Neural crest cell (in vitro differentiated cells): ENCODE results near the gene SDCCAG8. TPM values are rescaled to one million over a fixed set of nuclear protein-coding genes. Genes with fewer than 3 reads are reported as not detected.

Experiments used
- DNase-seq: peaks from one replicate; pipeline ENCODE4 v3.0.0; 2021; ENCODE audit warnings: low read depth, mixed read lengths, low spot score
- H3K27ac Mint-ChIP-seq: one replicate; pipeline ENCODE4 v1.8.0; 2021; ENCODE audit warnings: mild to moderate bottlenecking, mixed read lengths; ENCODE audit not compliant: unreplicated experiment
- H3K27me3 Mint-ChIP-seq: 2 replicates; pipeline ENCODE4 v1.8.0; 2021; ENCODE audit warnings: low read depth, mild to moderate bottlenecking, mixed read lengths
- H3K36me3 Mint-ChIP-seq: 2 replicates; pipeline ENCODE4 v1.8.0; 2021; ENCODE audit warnings: low read depth, mild to moderate bottlenecking, mixed read lengths
- H3K4me1 Mint-ChIP-seq: 2 replicates; pipeline ENCODE4 v1.8.0; 2021; ENCODE audit warnings: mixed read lengths
- H3K4me3 Mint-ChIP-seq: one replicate; pipeline ENCODE4 v1.8.0; 2021; ENCODE audit warnings: mild to moderate bottlenecking, mixed read lengths
- H3K9me3 Mint-ChIP-seq: 2 replicates; pipeline ENCODE4 v1.8.0; 2021; ENCODE audit warnings: mixed read lengths
- CTCF ChIP-seq: fragments of 200-600 bp; sonication (generic); conservative IDR thresholded peaks from 2 replicates; pipeline ENCODE4 v1.5.0; 2021; ENCODE audit warnings: antibody characterized with exemption, mild to moderate bottlenecking
- total RNA-seq: library from RNA; stranded (reverse); gene quantifications from 2 replicates; pipeline ENCODE4 v1.2.1, GENCODE V29; 2021

Gene SDCCAG8
- total RNA-seq, 1 donor from 2014 or later: 19.9 TPM

GRCh38 chr1:243286409-243287122 lies 30.7 kb downstream of the SDCCAG8 start:
- Mint-ChIP-seq H3K4me1 (peaks cover 10% of the 10 kb centered on the region), H3K9me3 (no peaks in the 10 kb centered on the region), H3K27me3 (no peaks in the 10 kb centered on the region), H3K36me3 (peaks cover 28% of the 10 kb centered on the region), H3K27ac (peak overlapping the region; percentile 53), H3K4me3 (no peak overlapping the region)
- DNase-seq: no peak
- no peak for TF ChIP-seq CTCF

GRCh38 chr1:243287123-243287460 lies 31.3 kb downstream of the SDCCAG8 start:
- DNase-seq: no peak
- peaks cover 10% of the 10 kb centered on the region for H3K4me1 Mint-ChIP-seq
- peaks cover 28% of the 10 kb centered on the region for H3K36me3 Mint-ChIP-seq

GRCh38 chr1:243287652-243288051 lies 31.8 kb downstream of the SDCCAG8 start:
- Mint-ChIP-seq H3K4me1 (peaks cover 10% of the 10 kb centered on the region), H3K27ac (no peak overlapping the region)

More at GRCh38 chr1:243287123-243287460, 31.3 kb downstream of the SDCCAG8 start:
- Mint-ChIP-seq H3K4me3 (no peak overlapping the region), H3K27ac (no peak overlapping the region), H3K9me3 (no peaks in the 10 kb centered on the region), H3K27me3 (no peaks in the 10 kb centered on the region)
- no peak for TF ChIP-seq CTCF

GRCh38 chr1:243288062-243288461 lies 32.2 kb downstream of the SDCCAG8 start:
- DNase-seq: no peak
- H3K27me3 Mint-ChIP-seq: no peaks in the 10 kb centered on the region
- H3K36me3 Mint-ChIP-seq: peaks cover 31% of the 10 kb centered on the region

More at GRCh38 chr1:243287652-243288051, 31.8 kb downstream of the SDCCAG8 start:
- Mint-ChIP-seq H3K27me3 (no peaks in the 10 kb centered on the region), H3K4me3 (no peak overlapping the region), H3K9me3 (no peaks in the 10 kb centered on the region), H3K36me3 (peaks cover 29% of the 10 kb centered on the region)
- no peak for DNase-seq
- TF ChIP-seq CTCF: no peak

GRCh38 chr1:243291292-243291691 lies 35.5 kb downstream of the SDCCAG8 start:
- H3K4me1 Mint-ChIP-seq: peaks cover 5% of the 10 kb centered on the region
- no peak for DNase-seq
- peaks cover 49% of the 10 kb centered on the region for H3K36me3 Mint-ChIP-seq
- no peak for TF ChIP-seq CTCF
- no peak overlapping the region for H3K27ac Mint-ChIP-seq
- no peaks in the 10 kb centered on the region for H3K27me3 Mint-ChIP-seq
- peaks cover 9% of the 10 kb centered on the region for H3K9me3 Mint-ChIP-seq
- H3K4me3 Mint-ChIP-seq: no peak overlapping the region

More at GRCh38 chr1:243288062-243288461, 32.2 kb downstream of the SDCCAG8 start:
- Mint-ChIP-seq H3K9me3 (no peaks in the 10 kb centered on the region), H3K27ac (no peak overlapping the region), H3K4me1 (peaks cover 10% of the 10 kb centered on the region), H3K4me3 (no peak overlapping the region)
- TF ChIP-seq CTCF: no peak
